GM12878 (cell line): ENCODE data around the gene ADAMTS17. TPM values are rescaled to one million over a fixed set of nuclear protein-coding genes. Genes with fewer than 3 reads are reported as not detected.

Experiments
- ATAC-seq: fragments of 200-7000 bp; cut with Tn5 transposase; 3 replicates; pipeline ENCODE4 v1.9.1; 2020; ENCODE audit warnings: mild to moderate bottlenecking, moderate library complexity
- BruUV-seq: library from RNA; stranded (reverse); fragments of 400-500 nt; replicated peaks from 2 replicates; lab custom pipeline; 2021; lab: Mats Ljungman, UMichigan
- CTCF ChIA-PET: fragments of 300-600 bp; sonication (Branson Sonifier 250); formaldehyde crosslinking; extraction: SDS; loops from one replicate; lab custom pipeline; 2021; ENCODE audit warnings: inconsistent platforms; lab: Yijun Ruan, JAX
- POLR2A ChIA-PET: fragments of 350-600 bp; formaldehyde crosslinking; extraction: SDS; loops from one replicate; lab custom pipeline; 2021; ENCODE audit warnings: inconsistent platforms; lab: Charles Lee
- RAD21 ChIA-PET: fragments of 300-600 bp; sonication (Branson Sonifier 250); formaldehyde crosslinking; loops from one replicate; lab custom pipeline; 2023; ENCODE audit warnings: antibody characterized with exemption; ENCODE audit not compliant: unreplicated experiment; lab: Charles Lee
- SMC1A ChIA-PET: fragments of 300-600 bp; sonication (Branson Sonifier 250); formaldehyde crosslinking; loops from one replicate; lab custom pipeline; 2023; ENCODE audit not compliant: unreplicated experiment, uncharacterized antibody; lab: Charles Lee
- DNase-seq: peaks from one replicate; pipeline ENCODE4 v3.0.0-alpha.2; 2011; ENCODE audit warnings: low read depth, low spot score
- FAIRE-seq: peaks from 3 replicates; lab custom pipeline; 2011; peaks lifted over from hg19 to GRCh38; lab: Jason Lieb, UNC
- H2AFZ ChIP-seq: 2 replicates; pipeline ENCODE4 v1.6.0; 2011; ENCODE audit warnings: low read depth, low read length, control low read depth; ENCODE audit not compliant: control insufficient read depth
- H3K27ac ChIP-seq: 2 replicates; pipeline ENCODE4 v1.5.1; 2011; ENCODE audit warnings: control low read depth; ENCODE audit not compliant: control insufficient read depth, insufficient read depth
- H3K27me3 ChIP-seq, 2 experiments: replicated peaks in 1 of 2; 2 replicates each; pipeline versions ENCODE4 v1.6.0 to v1.6.1; 2011; ENCODE audit warnings: low read length in 1 of 2; ENCODE audit not compliant: control insufficient read depth in 2 of 2, insufficient read depth in 2 of 2
- H3K36me3 ChIP-seq, 2 experiments: 2 replicates each; pipeline ENCODE4 v1.5.1; 2011; ENCODE audit warnings: low read length in 1 of 2; ENCODE audit not compliant: control insufficient read depth in 2 of 2, insufficient read depth in 2 of 2
- H3K4me1 ChIP-seq: 2 replicates; pipeline ENCODE4 v1.6.1; 2011; ENCODE audit warnings: mild to moderate bottlenecking, low read length, moderate library complexity, mixed read lengths; ENCODE audit not compliant: control insufficient read depth, insufficient read depth
- H3K4me2 ChIP-seq: 2 replicates; pipeline ENCODE4 v1.6.0; 2011; ENCODE audit warnings: control low read depth; ENCODE audit not compliant: control insufficient read depth, insufficient read depth
- H3K4me3 ChIP-seq: fragments of 200-600 bp; sonication (generic); 2 replicates; pipeline ENCODE4 v1.5.1; 2016
- H3K79me2 ChIP-seq: 2 replicates; pipeline ENCODE4 v1.6.0; 2011; ENCODE audit warnings: low read length; ENCODE audit not compliant: control insufficient read depth, insufficient read depth
- H3K9ac ChIP-seq: 2 replicates; pipeline ENCODE4 v1.8.0; 2011; ENCODE audit warnings: low read length, control low read depth, mixed read lengths; ENCODE audit not compliant: control insufficient read depth, insufficient read depth
- H3K9me3 ChIP-seq: replicated peaks from 3 replicates; pipeline ENCODE4 v1.5.1; 2011; ENCODE audit warnings: mild to moderate bottlenecking, low read length; ENCODE audit not compliant: control insufficient read depth, insufficient read depth
- H4K20me1 ChIP-seq: 2 replicates; pipeline ENCODE4 v1.6.0; 2011; ENCODE audit not compliant: control insufficient read depth, insufficient read depth
- ATF7 ChIP-seq: fragments of 450-650 bp; IDR thresholded peaks from 2 replicates; pipeline ENCODE4 v1.6.1; 2016; ENCODE audit warnings: low read depth, mild to moderate bottlenecking
- BCL11A ChIP-seq: IDR thresholded peaks from 2 replicates; pipeline ENCODE4 v1.6.1; 2011; ENCODE audit warnings: low read depth, low read length
- CREM ChIP-seq: IDR thresholded peaks from 2 replicates; pipeline ENCODE4 v1.6.1; 2014; ENCODE audit warnings: antibody characterized with exemption, low read depth
- CUX1 ChIP-seq: IDR thresholded peaks from 2 replicates; pipeline ENCODE4 v1.6.1; 2012; ENCODE audit warnings: improper control_type of control experiment, low read depth, low read length; ENCODE audit not compliant: insufficient replicate concordance
- LARP7 ChIP-seq: fragments of 450-650 bp; IDR thresholded peaks from 2 replicates; pipeline ENCODE4 v1.6.1; 2017; ENCODE audit warnings: mild to moderate bottlenecking
- MXI1 ChIP-seq: fragments of 150-350 bp; IDR thresholded peaks from 2 replicates; pipeline ENCODE4 v1.6.1; 2011; ENCODE audit warnings: low read depth, mild to moderate bottlenecking, inconsistent platforms, low read length, improper control_type of control experiment
- RAD21 ChIP-seq: IDR thresholded peaks from 2 replicates; pipeline ENCODE4 v1.6.1; 2011; ENCODE audit warnings: mild to moderate bottlenecking, low read depth, low read length, moderate library complexity; ENCODE audit not compliant: insufficient read depth
- TAF1 ChIP-seq: IDR thresholded peaks from 2 replicates; pipeline ENCODE4 v1.6.1; 2011; ENCODE audit warnings: mild to moderate bottlenecking, low read depth, low read length, borderline replicate concordance
- ZNF207 ChIP-seq: fragments of 450-650 bp; IDR thresholded peaks from 2 replicates; pipeline ENCODE4 v1.6.1; 2014; ENCODE audit warnings: antibody characterized with exemption, mild to moderate bottlenecking, borderline replicate concordance
- WGBS: methylation state at CpG from one replicate; pipeline ENCODE4 v1.1.6; 2016; ENCODE audit warnings: low lambda C conversion rate; ENCODE audit not compliant: insufficient replicate concordance, insufficient coverage; ENCODE audit errors: missing lambda C conversion rate; 5-methylcytosine and 5-hydroxymethylcytosine counted together
- in situ Hi-C: fragments of 300-500 bp; cut with MboI; formaldehyde crosslinking; loops from 9 replicates; pipeline ENCODE4 v1.14.3; 2018; ENCODE audit warnings: mixed read lengths
- intact Hi-C: fragments of 100-400 bp; cut with micrococcal nuclease; formaldehyde crosslinking; loops from one replicate; pipeline ENCODE4 v1.14.2; 2022; ENCODE audit not compliant: unreplicated experiment
- polyA plus RNA-seq, 11 experiments: library from polyadenylated mRNA; depleted of rRNA in 4 of 11; unstranded in 6 of 11; stranded (reverse) in 5 of 11; fragments of >200 nt; fragmentation: Nextera tagmentation in 4 of 11; fragmentation: Illumina TruSeq in 1 of 11; extraction: Ambion mirVana in 4 of 11; extraction: Trizol in 1 of 11; gene quantifications; 1 replicate in 1 of 11; 2 replicates in 10 of 11; pipeline versions ENCODE4 v1.2.1 to v1.2.3, GENCODE V29; 2011 to 2016; ENCODE audit warnings: inconsistent platforms in 2 of 11, missing spikeins in 2 of 11, low read depth in 1 of 11
- total RNA-seq, 4 experiments: library from RNA; depleted of rRNA in 3 of 4; stranded (reverse); fragments of >200 nt in 3 of 4; fragmentation: Illumina TruSeq in 1 of 4; extraction: Trizol in 1 of 4; gene quantifications; 2 replicates each; pipeline versions ENCODE4 v1.2.1 to v1.2.3, GENCODE V29; 2013 to 2021
- TF ChIP-seq, protein P1 (sequence below): fragments of 450-650 bp; IDR thresholded peaks from 2 replicates; pipeline ENCODE4 v1.6.1; 2018; ENCODE audit warnings: borderline replicate concordance, mild to moderate bottlenecking; ENCODE audit not compliant: partially characterized antibody
- TF ChIP-seq, protein P2 (sequence below), 3 experiments: IDR thresholded peaks in 2 of 3; conservative IDR thresholded peaks in 1 of 3; 2 replicates each; pipeline ENCODE4 v1.5.1; 2011; ENCODE audit warnings: low read depth in 3 of 3, low read length in 3 of 3, mild to moderate bottlenecking in 3 of 3, control low read depth in 2 of 3, moderate library complexity in 2 of 3, inconsistent platforms in 1 of 3, mixed read lengths in 1 of 3; ENCODE audit not compliant: control insufficient read depth in 2 of 3, insufficient read depth in 1 of 3; ENCODE audit errors: extremely low read depth in 1 of 3

ADAMTS17 gene
- total and polyA plus RNA-seq, 10 of the 15 experiments (the other 5 are each of a cell fraction or from before 2014, with no cell fraction given) = 0.04 to 0.50 (median 0.10) TPM; not detected in 4

DNA sequence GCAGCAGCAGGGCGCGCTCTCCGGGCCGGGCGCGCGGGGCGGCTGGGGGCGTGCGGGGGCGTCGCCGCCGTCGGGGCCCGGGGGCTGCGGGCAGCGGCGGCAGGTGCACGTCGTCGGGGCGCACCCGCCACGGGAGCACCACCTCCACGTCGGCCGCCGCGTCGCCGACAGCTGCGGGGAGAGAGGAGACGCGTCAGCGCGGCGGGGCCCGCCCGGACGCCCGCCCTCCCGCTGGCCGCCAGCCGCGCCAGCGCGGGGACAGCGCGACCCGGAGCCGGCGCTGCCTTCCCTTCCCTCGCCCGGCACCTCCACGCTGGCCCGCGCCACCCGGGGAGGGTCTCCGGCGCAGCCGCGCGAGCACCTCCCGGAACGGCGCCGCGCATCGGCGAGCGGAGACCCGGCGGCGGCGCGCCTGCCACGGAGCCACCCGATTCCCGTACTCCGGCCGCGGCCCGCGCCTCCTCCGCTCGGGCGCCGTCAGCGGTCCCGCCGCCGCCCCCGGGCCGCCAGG, 481 bp downstream of the ADAMTS17 start (continued):
- TF ChIP-seq RAD21 (no peak), LARP7 (no peak), BCL11A (no peak), TAF1 (no peak)

GRCh38 chr15:100340721-100341238, 995 bp downstream of the ADAMTS17 start:
- ATAC-seq = no peak
- TF ChIP-seq, protein P1, sequence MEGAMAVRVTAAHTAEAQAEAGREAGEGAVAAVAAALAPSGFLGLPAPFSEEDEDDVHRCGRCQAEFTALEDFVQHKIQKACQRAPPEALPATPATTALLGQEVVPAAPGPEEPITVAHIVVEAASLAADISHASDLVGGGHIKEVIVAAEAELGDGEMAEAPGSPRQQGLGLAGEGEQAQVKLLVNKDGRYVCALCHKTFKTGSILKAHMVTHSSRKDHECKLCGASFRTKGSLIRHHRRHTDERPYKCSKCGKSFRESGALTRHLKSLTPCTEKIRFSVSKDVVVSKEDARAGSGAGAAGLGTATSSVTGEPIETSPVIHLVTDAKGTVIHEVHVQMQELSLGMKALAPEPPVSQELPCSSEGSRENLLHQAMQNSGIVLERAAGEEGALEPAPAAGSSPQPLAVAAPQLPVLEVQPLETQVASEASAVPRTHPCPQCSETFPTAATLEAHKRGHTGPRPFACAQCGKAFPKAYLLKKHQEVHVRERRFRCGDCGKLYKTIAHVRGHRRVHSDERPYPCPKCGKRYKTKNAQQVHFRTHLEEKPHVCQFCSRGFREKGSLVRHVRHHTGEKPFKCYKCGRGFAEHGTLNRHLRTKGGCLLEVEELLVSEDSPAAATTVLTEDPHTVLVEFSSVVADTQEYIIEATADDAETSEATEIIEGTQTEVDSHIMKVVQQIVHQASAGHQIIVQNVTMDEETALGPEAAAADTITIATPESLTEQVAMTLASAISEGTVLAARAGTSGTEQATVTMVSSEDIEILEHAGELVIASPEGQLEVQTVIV = no peak
- TF ChIP-seq CREM = no peak
- no peak for TF ChIP-seq ZNF207
- TF ChIP-seq, protein P2, sequence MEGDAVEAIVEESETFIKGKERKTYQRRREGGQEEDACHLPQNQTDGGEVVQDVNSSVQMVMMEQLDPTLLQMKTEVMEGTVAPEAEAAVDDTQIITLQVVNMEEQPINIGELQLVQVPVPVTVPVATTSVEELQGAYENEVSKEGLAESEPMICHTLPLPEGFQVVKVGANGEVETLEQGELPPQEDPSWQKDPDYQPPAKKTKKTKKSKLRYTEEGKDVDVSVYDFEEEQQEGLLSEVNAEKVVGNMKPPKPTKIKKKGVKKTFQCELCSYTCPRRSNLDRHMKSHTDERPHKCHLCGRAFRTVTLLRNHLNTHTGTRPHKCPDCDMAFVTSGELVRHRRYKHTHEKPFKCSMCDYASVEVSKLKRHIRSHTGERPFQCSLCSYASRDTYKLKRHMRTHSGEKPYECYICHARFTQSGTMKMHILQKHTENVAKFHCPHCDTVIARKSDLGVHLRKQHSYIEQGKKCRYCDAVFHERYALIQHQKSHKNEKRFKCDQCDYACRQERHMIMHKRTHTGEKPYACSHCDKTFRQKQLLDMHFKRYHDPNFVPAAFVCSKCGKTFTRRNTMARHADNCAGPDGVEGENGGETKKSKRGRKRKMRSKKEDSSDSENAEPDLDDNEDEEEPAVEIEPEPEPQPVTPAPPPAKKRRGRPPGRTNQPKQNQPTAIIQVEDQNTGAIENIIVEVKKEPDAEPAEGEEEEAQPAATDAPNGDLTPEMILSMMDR (IDR thresholded peaks at IDR 0.05 in 2 of 3, conservative IDR thresholded peaks at IDR 0.05 in 1 of 3; ENCODE audit: control insufficient read depth in 2 of 3, extremely low read depth in 1 of 3, insufficient read depth in 1 of 3, low read depth in 3 of 3, low read length in 3 of 3) = no peak
- TF ChIP-seq CUX1 = no peak
- no peak for TF ChIP-seq ATF7
- no peak for TF ChIP-seq MXI1

More at GRCh38 chr15:100340721-100341238, 995 bp downstream of the ADAMTS17 start:
- in situ Hi-C loops (no loop called here), intact Hi-C loops (no loop called here)
- no peak overlapping the region for H2AFZ ChIP-seq
- DNase-seq (no peak), FAIRE-seq (no peak)
- CTCF ChIA-PET = interaction anchor here (0.6 to 3.3 kb wide), 2 partner anchors 10 to 33 kb away, joined by 3 to 17 read pairs; no protein-coding TSS in a partner anchor
- no peaks in the 10 kb centered on the region for H3K79me2 ChIP-seq
- RAD21 ChIA-PET = no interaction called here
- no peak overlapping the region for H3K9ac ChIP-seq
- no peaks in the 10 kb centered on the region; the same call in 2 of the 3 replicates for H3K9me3 ChIP-seq
- no peak overlapping the region for H3K4me3 ChIP-seq
- H3K4me2 ChIP-seq = no peak overlapping the region
- no peaks in the 10 kb centered on the region for H3K36me3 ChIP-seq
- 0 out of 2 replicates have a peak, but pooled peaks cover under 1% of the 10 kb centered on the region for H4K20me1 ChIP-seq
- H3K27ac ChIP-seq = no peak overlapping the region
- peaks cover 0 to 3% of the 10 kb centered on the region in 2 experiments; a peak in 1 of 4 replicates for H3K27me3 ChIP-seq
- BruUV-seq = no TSS peak
- SMC1A ChIA-PET = no interaction called here
- POLR2A ChIA-PET = no interaction called here
- H3K4me1 ChIP-seq = no peaks in the 10 kb centered on the region
- 59% methylated on average over 30 of the region's 56 CpGs for whole genome bisulfite sequencing
